GM21576 (cell line): ENCODE data around the gene XBP1.
"Not testable (repeated sequence)": the region's sequence is repeated elsewhere in the genome, so short reads cannot be mapped to it uniquely, and the experiment has no call there.

Experiments
- ATAC-seq: cut with Tn5 transposase; IDR thresholded peaks from one replicate; pipeline ENCODE4 v1.9.1; 2021; ENCODE audit warnings: mild to moderate bottlenecking, moderate library complexity; ENCODE audit not compliant: unreplicated experiment

Gene XBP1

GRCh38 chr22:28819253-28820096 lies 19.1 kb upstream of the XBP1 start:
- ATAC-seq: peak; percentile 38

GRCh38 chr22:28817919-28818859 lies 17.8 kb upstream of the XBP1 start:
- ATAC-seq: no peak

- no peak for ATAC-seq
Measured at GRCh38 chr22:28817064-28817463, 16.7 kb upstream of the XBP1 start.

- ATAC-seq: no peak
Measured at GRCh38 chr22:28815729-28816128, 15.4 kb upstream of the XBP1 start.

- no peak for ATAC-seq
Measured at GRCh38 chr22:28815111-28815510, 14.7 kb upstream of the XBP1 start.

GRCh38 chr22:28813772-28814518 lies 13.6 kb upstream of the XBP1 start:
- no peak for ATAC-seq

- no peak for ATAC-seq
Measured at GRCh38 chr22:28812516-28812915, 12.1 kb upstream of the XBP1 start.

GRCh38 chr22:28810821-28811491 lies 10.6 kb upstream of the XBP1 start:
- ATAC-seq: no peak

GRCh38 chr22:28808716-28809355 lies 8.5 kb upstream of the XBP1 start:
- no peak for ATAC-seq

- not testable (repeated sequence) for ATAC-seq
Measured at GRCh38 chr22:28805426-28805825, 5.1 kb upstream of the XBP1 start.

- ATAC-seq: no peak
Measured at GRCh38 chr22:28802595-28803123, 2.3 kb upstream of the XBP1 start.

GRCh38 chr22:28801845-28802594 lies 1.7 kb upstream of the XBP1 start:
- no peak for ATAC-seq

GRCh38 chr22:28799606-28800307 lies 612 bp downstream of the XBP1 start:
- ATAC-seq: peak; percentile 21

GRCh38 chr22:28798810-28799605 lies 1.4 kb downstream of the XBP1 start:
- ATAC-seq: no peak

GRCh38 chr22:28795932-28796856 lies 4.2 kb downstream of the XBP1 start:
- ATAC-seq: no peak

GRCh38 chr22:28795071-28795693 lies 5.2 kb downstream of the XBP1 start:
- ATAC-seq: no peak
